ENCODE data around the gene LRRC7.

Gene LRRC7

DNA sequence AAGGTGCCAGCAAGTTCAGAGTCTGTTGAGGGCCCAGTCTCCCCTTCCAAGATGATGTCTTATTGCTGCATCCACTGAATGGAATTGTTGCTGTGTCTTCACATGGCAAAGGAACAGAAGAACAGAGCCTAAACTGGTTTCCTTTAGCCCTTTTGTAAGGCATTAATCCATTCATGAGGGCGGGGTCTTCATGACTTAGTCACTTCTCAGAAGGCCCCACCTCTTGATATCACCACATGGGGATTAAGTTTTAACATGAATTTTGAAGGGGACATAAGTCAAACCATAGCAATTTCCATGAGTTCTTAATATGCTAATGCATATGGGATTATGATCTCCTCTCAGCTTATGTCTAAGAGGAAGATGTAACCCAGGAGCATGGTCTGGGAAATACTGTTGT, 182.9 kb downstream of the LRRC7 start:
- TF ChIP-seq EZH2 (IDR thresholded peaks at IDR 0.05) (no peak), FOXP2 (optimal IDR thresholded peaks at IDR 0.05; ENCODE audit: control extremely low read depth, extremely low read length, insufficient read depth) (no peak), POLR2AphosphoS5 (IDR thresholded peaks at IDR 0.05; ENCODE audit: borderline replicate concordance, low read depth, low read length) (no peak)
- H3K9ac ChIP-seq (ENCODE audit: insufficient read length) = no peak overlapping the region
- H3K36me3 ChIP-seq (ENCODE audit: insufficient read depth, low read length) = no peaks in the 10 kb centered on the region
- no peaks in the 10 kb centered on the region for H3K9me3 ChIP-seq (ENCODE audit: low read depth, low read length)
- H3K27ac ChIP-seq = no peak overlapping the region
- DNase-seq (ENCODE audit: low read depth, low spot score) = no peak
- no peak overlapping the region for H3K4me3 ChIP-seq

DNA sequence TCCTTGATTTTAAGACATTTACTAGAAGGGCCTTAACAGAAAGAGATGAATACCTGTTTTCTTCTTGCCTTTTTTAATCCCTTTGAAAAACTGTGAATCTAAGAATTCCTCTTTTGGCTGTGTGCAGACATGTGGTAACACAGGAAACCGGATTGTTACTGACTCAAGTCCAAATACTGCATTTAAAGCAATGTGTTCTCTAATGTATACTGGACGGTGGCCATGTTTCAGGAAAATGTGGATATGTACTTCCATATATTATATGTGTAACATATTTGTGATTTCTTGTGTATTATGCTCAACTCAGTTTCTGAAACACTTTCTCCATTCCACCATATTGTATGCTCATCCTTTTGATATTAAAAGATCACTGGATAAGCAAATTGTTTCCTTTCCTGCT, 185.1 kb downstream of the LRRC7 start:
- TF ChIP-seq POLR2AphosphoS5 (IDR thresholded peaks at IDR 0.05; ENCODE audit: borderline replicate concordance, low read depth, low read length) = no peak
- TF ChIP-seq FOXP2 (optimal IDR thresholded peaks at IDR 0.05; ENCODE audit: control extremely low read depth, extremely low read length, insufficient read depth) = no peak
- TF ChIP-seq EZH2 (IDR thresholded peaks at IDR 0.05) = no peak
- no peak for DNase-seq (ENCODE audit: low read depth, low spot score)
- Histone ChIP-seq H3K4me3 (no peak overlapping the region), H3K27ac (no peak overlapping the region), H3K9me3 (ENCODE audit: low read depth, low read length) (no peaks in the 10 kb centered on the region), H3K36me3 (ENCODE audit: insufficient read depth, low read length) (no peaks in the 10 kb centered on the region), H3K9ac (ENCODE audit: insufficient read length) (no peak overlapping the region)

DNA sequence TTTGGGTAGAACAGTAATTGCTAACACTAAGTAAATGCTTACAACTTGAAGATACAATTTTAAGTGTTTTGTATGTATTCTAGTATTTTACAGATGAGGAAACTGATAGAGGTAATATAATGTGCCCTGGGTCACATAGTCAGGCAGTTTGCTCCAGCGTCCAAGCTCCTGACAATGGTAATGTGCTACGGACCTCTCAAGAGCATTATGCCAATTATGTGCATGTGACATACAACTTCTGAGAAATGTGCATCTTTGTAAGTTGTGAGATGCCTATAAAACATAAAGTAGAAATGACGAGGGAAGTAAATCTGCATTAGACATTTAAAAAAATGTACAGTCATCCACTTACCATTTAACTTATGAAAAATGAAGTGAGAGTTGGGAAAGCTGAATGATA, 186.8 kb downstream of the LRRC7 start:
- H3K9me3 ChIP-seq (ENCODE audit: low read depth, low read length) = no peaks in the 10 kb centered on the region
- TF ChIP-seq EZH2 (IDR thresholded peaks at IDR 0.05) = no peak
- TF ChIP-seq POLR2AphosphoS5 (IDR thresholded peaks at IDR 0.05; ENCODE audit: borderline replicate concordance, low read depth, low read length) = no peak
- no peak for TF ChIP-seq FOXP2 (optimal IDR thresholded peaks at IDR 0.05; ENCODE audit: control extremely low read depth, extremely low read length, insufficient read depth)
- no peak for DNase-seq (ENCODE audit: low read depth, low spot score)
- no peaks in the 10 kb centered on the region for H3K36me3 ChIP-seq (ENCODE audit: insufficient read depth, low read length)
- H3K4me3 ChIP-seq = no peak overlapping the region
- H3K9ac ChIP-seq (ENCODE audit: insufficient read length) = no peak overlapping the region
- no peak overlapping the region for H3K27ac ChIP-seq

DNA sequence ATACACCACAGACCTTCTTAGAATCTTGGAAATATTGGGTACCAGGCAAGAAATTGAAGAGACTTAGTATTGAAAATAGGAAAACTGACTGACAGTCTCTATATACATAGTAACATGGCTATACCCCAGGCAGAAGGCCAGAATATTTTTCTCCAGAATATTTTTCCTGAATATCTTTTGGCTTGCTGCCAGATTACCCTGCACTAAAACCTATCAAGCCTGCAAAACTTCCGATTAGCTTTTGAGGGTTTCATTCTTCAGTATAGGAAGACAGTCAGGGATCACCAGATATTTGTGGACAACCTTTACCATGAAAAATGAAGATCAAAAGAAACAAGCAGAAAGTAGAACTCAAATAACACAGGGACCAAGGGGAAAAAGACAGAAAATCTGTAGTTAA, 187.9 kb downstream of the LRRC7 start:
- TF ChIP-seq EZH2 (IDR thresholded peaks at IDR 0.05) (no peak), FOXP2 (optimal IDR thresholded peaks at IDR 0.05; ENCODE audit: control extremely low read depth, extremely low read length, insufficient read depth) (no peak), POLR2AphosphoS5 (IDR thresholded peaks at IDR 0.05; ENCODE audit: borderline replicate concordance, low read depth, low read length) (no peak)
- Histone ChIP-seq H3K4me3 (no peak overlapping the region), H3K9me3 (ENCODE audit: low read depth, low read length) (no peaks in the 10 kb centered on the region), H3K36me3 (ENCODE audit: insufficient read depth, low read length) (no peaks in the 10 kb centered on the region), H3K27ac (no peak overlapping the region), H3K9ac (ENCODE audit: insufficient read length) (no peak overlapping the region)
- DNase-seq (ENCODE audit: low read depth, low spot score) = no peak

DNA sequence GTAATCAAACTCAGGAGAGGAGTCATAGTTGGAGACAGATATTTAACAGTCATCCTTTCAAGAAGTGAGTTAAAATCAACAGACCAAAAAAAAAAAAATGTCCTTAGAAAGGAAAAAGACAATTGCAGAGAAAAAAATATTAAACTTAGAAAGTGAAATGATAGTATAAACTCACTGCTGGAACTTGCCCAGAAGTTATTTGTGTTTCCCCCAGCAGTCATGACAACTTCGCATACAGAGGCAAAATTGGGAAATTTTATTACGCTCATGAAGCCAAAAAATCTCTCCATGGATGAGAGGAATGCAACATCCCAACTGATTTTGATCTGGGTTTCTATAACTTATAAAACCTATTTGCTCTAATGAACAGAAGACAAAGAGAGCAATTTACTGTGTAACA, 198.2 kb downstream of the LRRC7 start:
- H3K9me3 ChIP-seq (ENCODE audit: low read depth, low read length) = no peaks in the 10 kb centered on the region
- TF ChIP-seq POLR2AphosphoS5 (IDR thresholded peaks at IDR 0.05; ENCODE audit: borderline replicate concordance, low read depth, low read length) (no peak), FOXP2 (optimal IDR thresholded peaks at IDR 0.05; ENCODE audit: control extremely low read depth, extremely low read length, insufficient read depth) (no peak), EZH2 (IDR thresholded peaks at IDR 0.05) (no peak)
- H3K36me3 ChIP-seq (ENCODE audit: insufficient read depth, low read length) = no peaks in the 10 kb centered on the region
- H3K4me3 ChIP-seq = no peak overlapping the region
- H3K9ac ChIP-seq (ENCODE audit: insufficient read length) = no peak overlapping the region
- DNase-seq (ENCODE audit: low read depth, low spot score) = no peak
- H3K27ac ChIP-seq = no peak overlapping the region

DNA sequence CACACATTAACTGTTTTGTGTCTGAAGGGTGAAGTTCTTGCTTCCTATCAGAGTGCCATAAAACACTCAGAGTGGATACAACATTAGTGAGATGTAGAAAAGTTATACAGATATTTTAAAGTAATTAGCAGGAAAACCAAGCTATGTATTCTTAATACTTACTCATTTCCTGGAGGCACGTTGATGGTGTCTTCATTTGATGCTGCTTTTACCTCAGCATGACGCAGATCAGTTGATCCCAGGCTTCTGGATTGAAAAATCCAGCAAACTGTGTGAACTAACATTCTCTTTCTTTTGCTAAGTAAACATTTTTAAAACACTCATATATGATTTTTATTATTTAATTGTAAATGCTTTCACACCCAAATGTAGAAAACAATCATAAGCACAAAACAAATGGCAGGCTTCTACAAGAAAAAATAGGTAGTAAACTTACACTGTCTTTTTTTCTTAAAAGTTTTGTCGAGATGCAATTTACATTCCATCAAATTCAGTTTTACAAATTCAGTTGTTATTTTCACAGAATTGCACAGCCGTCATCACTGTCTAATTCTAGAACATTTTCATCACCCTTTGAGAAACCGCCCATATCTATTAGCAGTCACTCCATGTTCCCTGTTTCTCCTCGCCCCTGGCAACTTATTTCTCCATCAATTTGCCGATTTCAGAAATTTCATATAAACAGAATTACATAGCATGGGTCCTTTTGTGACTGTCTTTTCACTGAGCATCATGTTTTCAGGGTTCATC, 198.9 kb downstream of the LRRC7 start:
- no peak overlapping the region for H3K4me3 ChIP-seq
- DNase-seq (ENCODE audit: low read depth, low spot score) = no peak
- no peak overlapping the region for H3K27ac ChIP-seq
- no peak overlapping the region for H3K9ac ChIP-seq (ENCODE audit: insufficient read length)
- no peaks in the 10 kb centered on the region for H3K9me3 ChIP-seq (ENCODE audit: low read depth, low read length)
- TF ChIP-seq EZH2 (IDR thresholded peaks at IDR 0.05) = no peak
- TF ChIP-seq FOXP2 (optimal IDR thresholded peaks at IDR 0.05; ENCODE audit: control extremely low read depth, extremely low read length, insufficient read depth) = no peak
- no peak for TF ChIP-seq POLR2AphosphoS5 (IDR thresholded peaks at IDR 0.05; ENCODE audit: borderline replicate concordance, low read depth, low read length)
- H3K36me3 ChIP-seq (ENCODE audit: insufficient read depth, low read length) = no peaks in the 10 kb centered on the region

DNA sequence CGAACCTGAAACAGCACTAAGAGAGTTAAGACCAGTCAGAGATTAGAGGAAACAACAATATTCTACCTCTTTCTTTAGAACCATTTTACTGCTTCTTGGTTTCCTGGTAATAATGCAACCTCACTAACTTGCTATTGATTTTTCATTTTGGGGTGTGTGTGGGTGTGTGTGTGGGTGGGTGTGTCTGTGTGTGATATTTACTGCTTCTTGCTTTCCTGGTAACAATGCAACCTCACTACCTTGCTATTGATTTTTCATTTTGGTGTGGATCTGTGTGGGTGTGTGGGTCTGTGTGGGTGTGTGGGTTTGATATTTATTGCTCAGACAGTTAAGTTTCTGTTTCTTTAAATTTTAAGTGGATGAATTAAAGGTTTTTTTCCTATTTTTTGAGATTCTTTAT, 208.8 kb downstream of the LRRC7 start:
- H3K9ac ChIP-seq (ENCODE audit: insufficient read length) = no peak overlapping the region
- no peak for TF ChIP-seq FOXP2 (optimal IDR thresholded peaks at IDR 0.05; ENCODE audit: control extremely low read depth, extremely low read length, insufficient read depth)
- H3K36me3 ChIP-seq (ENCODE audit: insufficient read depth, low read length) = no peaks in the 10 kb centered on the region
- H3K4me3 ChIP-seq = no peak overlapping the region
- H3K27ac ChIP-seq = no peak overlapping the region
- no peak for DNase-seq (ENCODE audit: low read depth, low spot score)
- H3K9me3 ChIP-seq (ENCODE audit: low read depth, low read length) = no peaks in the 10 kb centered on the region

DNA sequence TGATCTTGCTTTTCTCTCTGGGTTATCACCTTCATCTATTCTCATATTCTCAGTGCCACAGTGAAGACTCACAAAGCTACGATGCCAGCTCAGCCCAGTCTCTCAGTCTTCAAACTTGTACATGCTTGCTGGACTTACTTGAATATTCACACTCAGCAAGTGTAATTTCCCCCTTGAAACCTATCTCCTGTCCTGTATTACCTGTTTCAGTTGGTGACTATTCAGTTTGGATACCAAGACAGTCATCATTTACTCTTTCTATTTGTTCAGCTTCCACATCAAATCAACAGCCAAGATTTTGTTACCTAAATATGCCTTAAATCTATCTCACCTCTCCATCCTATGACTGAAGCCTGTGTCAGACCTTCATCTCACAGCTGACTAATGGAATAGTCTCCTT, 209.7 kb downstream of the LRRC7 start:
- DNase-seq (ENCODE audit: low read depth, low spot score) = no peak
- no peaks in the 10 kb centered on the region for H3K9me3 ChIP-seq (ENCODE audit: low read depth, low read length)
- H3K36me3 ChIP-seq (ENCODE audit: insufficient read depth, low read length) = no peaks in the 10 kb centered on the region
- TF ChIP-seq FOXP2 (optimal IDR thresholded peaks at IDR 0.05; ENCODE audit: control extremely low read depth, extremely low read length, insufficient read depth) = no peak
- no peak for TF ChIP-seq EZH2 (IDR thresholded peaks at IDR 0.05)
- TF ChIP-seq POLR2AphosphoS5 (IDR thresholded peaks at IDR 0.05; ENCODE audit: borderline replicate concordance, low read depth, low read length) = no peak
- H3K9ac ChIP-seq (ENCODE audit: insufficient read length) = no peak overlapping the region
- H3K27ac ChIP-seq = no peak overlapping the region
- no peak overlapping the region for H3K4me3 ChIP-seq

DNA sequence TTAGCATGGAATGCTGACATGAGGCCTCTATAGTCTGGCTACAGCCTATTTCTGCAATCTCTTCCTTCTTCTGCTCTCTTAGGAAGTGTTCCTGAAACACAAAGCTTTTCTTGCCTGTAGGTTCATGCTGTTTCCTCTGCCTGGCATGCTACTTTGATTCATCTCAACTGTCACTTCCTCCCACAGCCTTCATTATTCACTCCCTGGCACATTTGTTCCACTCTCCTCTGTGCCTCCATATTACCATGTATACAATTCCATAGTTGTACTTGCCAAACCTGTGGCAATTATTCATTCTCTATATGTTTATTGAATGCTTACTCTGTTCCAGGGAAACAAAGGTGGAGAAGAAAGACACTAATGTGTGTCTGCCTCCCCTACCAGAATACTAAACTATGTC, 210.2 kb downstream of the LRRC7 start:
- Histone ChIP-seq H3K27ac (no peak overlapping the region), H3K9me3 (ENCODE audit: low read depth, low read length) (no peaks in the 10 kb centered on the region), H3K36me3 (ENCODE audit: insufficient read depth, low read length) (no peaks in the 10 kb centered on the region), H3K9ac (ENCODE audit: insufficient read length) (no peak overlapping the region), H3K4me3 (no peak overlapping the region)
- no peak for TF ChIP-seq FOXP2 (optimal IDR thresholded peaks at IDR 0.05; ENCODE audit: control extremely low read depth, extremely low read length, insufficient read depth)
- TF ChIP-seq EZH2 (IDR thresholded peaks at IDR 0.05) = no peak
- no peak for TF ChIP-seq POLR2AphosphoS5 (IDR thresholded peaks at IDR 0.05; ENCODE audit: borderline replicate concordance, low read depth, low read length)
- no peak for DNase-seq (ENCODE audit: low read depth, low spot score)

Measured in SK-N-MC (cell line).